Calu3 (cell line): ENCODE results near the gene DDX46. TPM values are rescaled to one million over a fixed set of nuclear protein-coding genes. Genes with fewer than 3 reads are reported as not detected.

ENCODE experiments used
- BruUV-seq: library from RNA; stranded (reverse); fragments of 400-500 nt; replicated peaks from 2 replicates; lab custom pipeline; 2021; lab: Mats Ljungman, UMichigan
- CTCF ChIA-PET: fragments of 300-600 bp; sonication (Branson Sonifier 250); formaldehyde crosslinking; loops from one replicate; lab custom pipeline; 2022; ENCODE audit warnings: antibody characterized with exemption; lab: Charles Lee
- DNase-seq: peaks from one replicate; pipeline ENCODE4 v3.0.0; 2022
- H3K27ac Mint-ChIP-seq: one replicate; pipeline ENCODE4 v1.8.0; 2022; ENCODE audit warnings: mixed read lengths; ENCODE audit not compliant: unreplicated experiment
- H3K27me3 Mint-ChIP-seq: one replicate; pipeline ENCODE4 v1.8.0; 2022; ENCODE audit warnings: mixed read lengths; ENCODE audit not compliant: unreplicated experiment
- H3K36me3 Mint-ChIP-seq: one replicate; pipeline ENCODE4 v1.8.0; 2022; ENCODE audit warnings: mild to moderate bottlenecking, moderate library complexity, mixed read lengths; ENCODE audit not compliant: insufficient read depth, unreplicated experiment
- H3K4me1 Mint-ChIP-seq: one replicate; pipeline ENCODE4 v1.8.0; 2022; ENCODE audit warnings: mild to moderate bottlenecking, low read depth, mixed read lengths; ENCODE audit not compliant: unreplicated experiment
- H3K4me3 Mint-ChIP-seq: one replicate; pipeline ENCODE4 v1.8.0; 2022; ENCODE audit warnings: mild to moderate bottlenecking, low read depth, moderate library complexity, mixed read lengths; ENCODE audit not compliant: unreplicated experiment
- H3K9me3 Mint-ChIP-seq: one replicate; pipeline ENCODE4 v1.8.0; 2022; ENCODE audit warnings: low read depth, mixed read lengths; ENCODE audit not compliant: unreplicated experiment
- intact Hi-C: fragments of 100-400 bp; cut with micrococcal nuclease; formaldehyde crosslinking; loops from one replicate; pipeline ENCODE4 v1.10.0; 2022; ENCODE audit not compliant: unreplicated experiment
- total RNA-seq: library from RNA; stranded (reverse); gene quantifications from 2 replicates; pipeline ENCODE4 v1.2.3, GENCODE V29; 2022
- TF ChIP-seq, protein P1 (sequence below): fragments of 200-600 bp; IDR thresholded peaks from one replicate; pipeline ENCODE4 v1.8.0; 2022; ENCODE audit warnings: antibody characterized with exemption; ENCODE audit not compliant: unreplicated experiment

DDX46 gene
- total RNA-seq, 1 experiment from 2014 or later, result 95.8 TPM

DNA sequence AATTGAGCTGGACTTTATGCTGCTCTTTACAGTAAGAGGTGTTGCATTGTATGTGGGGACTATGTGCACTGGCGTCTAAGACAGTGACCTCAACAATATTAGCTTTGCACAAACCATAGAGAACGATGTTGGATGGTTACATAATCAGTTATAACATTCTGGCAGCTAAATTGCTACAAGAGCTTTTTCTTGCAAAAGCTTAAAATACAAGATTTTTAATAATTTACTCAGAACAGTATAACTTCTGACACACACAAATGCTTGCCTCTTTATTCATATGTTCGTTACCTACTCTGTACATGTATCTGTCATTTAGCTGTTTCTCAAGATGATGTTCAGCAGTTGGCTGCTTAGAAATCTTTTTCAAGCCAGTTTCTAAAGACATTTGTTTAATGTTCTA lies 98.8 kb downstream of the DDX46 start:
- Mint-ChIP-seq H3K36me3 (peaks cover 42% of the 10 kb centered on the region), H3K4me1 (no peaks in the 10 kb centered on the region), H3K4me3 (no peak overlapping the region), H3K27ac (no peak overlapping the region), H3K27me3 (no peaks in the 10 kb centered on the region), H3K9me3 (no peaks in the 10 kb centered on the region)
- TF ChIP-seq, protein P1, sequence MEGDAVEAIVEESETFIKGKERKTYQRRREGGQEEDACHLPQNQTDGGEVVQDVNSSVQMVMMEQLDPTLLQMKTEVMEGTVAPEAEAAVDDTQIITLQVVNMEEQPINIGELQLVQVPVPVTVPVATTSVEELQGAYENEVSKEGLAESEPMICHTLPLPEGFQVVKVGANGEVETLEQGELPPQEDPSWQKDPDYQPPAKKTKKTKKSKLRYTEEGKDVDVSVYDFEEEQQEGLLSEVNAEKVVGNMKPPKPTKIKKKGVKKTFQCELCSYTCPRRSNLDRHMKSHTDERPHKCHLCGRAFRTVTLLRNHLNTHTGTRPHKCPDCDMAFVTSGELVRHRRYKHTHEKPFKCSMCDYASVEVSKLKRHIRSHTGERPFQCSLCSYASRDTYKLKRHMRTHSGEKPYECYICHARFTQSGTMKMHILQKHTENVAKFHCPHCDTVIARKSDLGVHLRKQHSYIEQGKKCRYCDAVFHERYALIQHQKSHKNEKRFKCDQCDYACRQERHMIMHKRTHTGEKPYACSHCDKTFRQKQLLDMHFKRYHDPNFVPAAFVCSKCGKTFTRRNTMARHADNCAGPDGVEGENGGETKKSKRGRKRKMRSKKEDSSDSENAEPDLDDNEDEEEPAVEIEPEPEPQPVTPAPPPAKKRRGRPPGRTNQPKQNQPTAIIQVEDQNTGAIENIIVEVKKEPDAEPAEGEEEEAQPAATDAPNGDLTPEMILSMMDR, result no peak
- no peak for DNase-seq
- no TSS peak for BruUV-seq
- CTCF ChIA-PET, result no interaction called here
- intact Hi-C loops, result no loop called here

DNA sequence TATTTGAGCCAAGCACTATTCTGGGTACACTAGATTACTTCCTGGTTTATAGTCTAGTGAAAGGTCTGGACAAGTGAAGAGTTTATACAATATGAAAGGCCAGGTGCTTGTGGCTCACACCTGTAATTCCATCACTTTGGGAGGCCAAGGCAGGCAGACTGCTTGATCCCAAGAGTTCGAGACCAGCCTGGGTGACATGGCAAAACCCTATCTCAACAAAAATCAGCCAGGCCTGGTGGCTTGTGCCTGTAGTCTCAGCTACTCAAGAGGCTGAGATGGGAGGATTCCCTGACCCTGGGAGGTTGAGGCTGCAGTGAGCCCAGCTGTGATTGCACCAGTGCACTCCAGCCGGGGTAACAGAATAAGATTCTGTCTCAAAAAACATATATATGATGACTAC lies 106.1 kb downstream of the DDX46 start:
- intact Hi-C loops, result no loop called here
- Mint-ChIP-seq H3K27ac (no peak overlapping the region), H3K9me3 (no peaks in the 10 kb centered on the region), H3K27me3 (no peaks in the 10 kb centered on the region), H3K4me1 (no peaks in the 10 kb centered on the region), H3K4me3 (no peak overlapping the region), H3K36me3 (peaks cover 21% of the 10 kb centered on the region)
- no TSS peak for BruUV-seq
- CTCF ChIA-PET, result interaction anchor here (1.3 kb wide), 1 partner anchor 40 kb away, joined by 4 read pairs; the partner anchor contains the start of gene PCBD2
- TF ChIP-seq, protein P1, result no peak
- DNase-seq, result no peak

DNA sequence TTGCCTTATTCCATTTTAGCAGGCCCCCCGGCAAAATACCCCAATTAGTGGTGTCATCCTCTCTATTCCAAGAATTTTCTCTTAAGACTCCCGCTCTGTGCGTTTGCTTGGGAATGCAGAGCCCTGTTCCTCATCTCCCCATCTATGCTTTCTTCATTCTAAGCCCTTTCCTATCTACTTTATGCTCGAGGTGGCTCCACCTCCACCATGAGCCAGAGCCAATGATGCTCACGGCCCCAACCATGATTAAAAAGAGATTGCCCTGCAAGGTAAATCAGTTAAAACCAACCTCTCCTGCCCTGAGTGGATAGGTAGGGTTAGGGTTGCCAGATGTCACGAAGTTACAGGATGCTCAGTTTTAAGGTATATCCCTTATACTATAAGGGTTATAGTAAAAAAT lies 114.9 kb downstream of the DDX46 start:
- TF ChIP-seq, protein P1, result no peak
- BruUV-seq, result TSS peak; percentile 72
- intact Hi-C loops, result no loop called here
- Mint-ChIP-seq H3K27ac (peak overlapping the region; percentile 77), H3K4me1 (no peaks in the 10 kb centered on the region), H3K4me3 (peak overlapping the region; percentile 99), H3K27me3 (no peaks in the 10 kb centered on the region), H3K36me3 (peaks cover 25% of the 10 kb centered on the region), H3K9me3 (no peaks in the 10 kb centered on the region)
- CTCF ChIA-PET, result interaction anchor here (0.7 to 1.4 kb wide), 2 partner anchors 24 to 31 kb away, joined by 4 to 9 read pairs; partner anchors contain the start of gene PCBD2
- DNase-seq, result no peak

DNA sequence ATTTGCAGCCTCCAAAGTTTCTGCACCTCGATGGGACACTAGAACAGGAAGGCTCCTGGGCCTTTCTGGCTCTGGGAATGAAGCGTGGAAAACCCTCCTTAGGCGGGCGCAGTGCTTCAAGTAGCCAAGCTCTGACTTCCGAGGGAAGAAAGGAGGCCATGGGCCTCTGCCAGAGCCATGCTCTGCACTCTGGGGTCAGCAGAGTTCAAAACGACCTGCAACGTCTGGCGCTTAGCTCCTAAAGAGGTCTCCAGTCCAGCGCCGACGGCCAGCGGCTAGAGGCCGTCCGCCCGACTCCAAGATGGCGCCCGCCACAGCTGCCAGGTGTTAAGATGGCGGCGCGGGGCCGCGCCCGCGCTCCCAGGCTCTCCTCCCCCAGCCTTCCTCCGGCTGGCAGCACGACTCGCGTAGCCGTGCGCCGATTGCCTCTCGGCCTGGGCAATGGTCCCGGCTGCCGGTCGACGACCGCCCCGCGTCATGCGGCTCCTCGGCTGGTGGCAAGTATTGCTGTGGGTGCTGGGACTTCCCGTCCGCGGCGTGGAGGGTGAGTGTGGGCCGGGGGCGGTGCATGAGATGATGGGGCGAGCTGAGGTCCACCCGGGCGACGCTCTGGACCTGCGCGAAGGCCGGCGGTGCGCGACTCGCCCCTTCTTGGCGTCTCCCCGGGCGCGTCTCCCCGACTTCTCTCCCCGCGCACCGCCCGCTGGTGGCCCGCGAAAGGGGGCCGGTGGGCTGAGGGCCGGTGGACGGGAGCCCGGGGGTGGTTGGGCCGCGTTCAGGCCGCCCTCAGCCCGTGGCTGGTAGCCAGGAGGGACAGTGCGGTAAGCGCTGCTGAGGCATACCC lies 115.6 kb downstream of the DDX46 start, which contains the start of gene TXNDC15:
Gene TXNDC15 (plus strand): TSS at position 385 of the 844 bp plus-strand sequence. CDS start 57 bp downstream, at position 442.
- Mint-ChIP-seq H3K27ac (peak within 1 kb of the TSS; percentile 77), H3K36me3 (peaks cover 25% of the 10 kb centered on the region), H3K4me1 (no peaks in the 10 kb centered on the region), H3K9me3 (no peaks in the 10 kb centered on the region), H3K4me3 (peak within 1 kb of the TSS; percentile 99), H3K27me3 (no peaks in the 10 kb centered on the region)
- DNase-seq, result peak; percentile 89
- intact Hi-C loops, result no loop called here
- TF ChIP-seq, protein P1, result no peak
- no TSS peak for BruUV-seq
- CTCF ChIA-PET, result interaction anchor here (0.5 to 1.4 kb wide), 5 partner anchors 19 to 238 kb away, joined by 3 to 9 read pairs (median 3); partner anchors contain the start of gene PCBD2
